Measurements from ENCODE around the gene RNF220.

- TF ChIP-seq CTCF (IDR thresholded peaks at IDR 0.05) (peak; percentile 25 to 70 (median 42)), POLR2A (IDR thresholded peaks at IDR 0.05) (no peak)
These were observed 250.6 kb downstream of the RNF220 start for GRCh38 chr1:44655609-44656008.

All from body of pancreas (tissue), 4 donors.